Measurements from ENCODE around the gene LIN7B. TPM values are rescaled to one million over a fixed set of nuclear protein-coding genes. Genes with fewer than 3 reads are reported as not detected.

Gene LIN7B
- total and polyA plus RNA-seq, 9 of the 15 experiments (the other 6 are each of a cell fraction or from before 2014, with no cell fraction given) = 0.89 to 15.7 (median 4.0) TPM

DNA sequence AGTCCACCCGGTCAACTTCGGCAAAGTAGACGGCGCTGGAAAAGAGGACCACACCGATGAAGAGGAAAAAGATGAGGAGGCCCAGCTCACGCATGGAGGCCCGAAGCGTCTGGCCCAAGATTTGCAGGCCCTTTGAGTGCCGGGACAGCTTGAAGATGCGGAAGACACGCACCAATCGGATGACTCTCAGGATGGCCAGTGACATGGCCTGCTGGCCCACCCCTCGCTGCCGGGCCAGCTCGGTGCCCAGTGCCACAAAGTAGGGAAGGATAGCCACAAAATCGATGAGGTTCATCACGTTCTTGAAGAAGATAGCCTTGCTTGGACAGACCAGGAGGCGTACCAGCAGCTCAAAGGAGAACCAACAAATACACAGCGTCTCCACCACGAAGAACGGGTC is 43.8 kb upstream of the LIN7B start (continued):
- TF ChIP-seq, protein P1, sequence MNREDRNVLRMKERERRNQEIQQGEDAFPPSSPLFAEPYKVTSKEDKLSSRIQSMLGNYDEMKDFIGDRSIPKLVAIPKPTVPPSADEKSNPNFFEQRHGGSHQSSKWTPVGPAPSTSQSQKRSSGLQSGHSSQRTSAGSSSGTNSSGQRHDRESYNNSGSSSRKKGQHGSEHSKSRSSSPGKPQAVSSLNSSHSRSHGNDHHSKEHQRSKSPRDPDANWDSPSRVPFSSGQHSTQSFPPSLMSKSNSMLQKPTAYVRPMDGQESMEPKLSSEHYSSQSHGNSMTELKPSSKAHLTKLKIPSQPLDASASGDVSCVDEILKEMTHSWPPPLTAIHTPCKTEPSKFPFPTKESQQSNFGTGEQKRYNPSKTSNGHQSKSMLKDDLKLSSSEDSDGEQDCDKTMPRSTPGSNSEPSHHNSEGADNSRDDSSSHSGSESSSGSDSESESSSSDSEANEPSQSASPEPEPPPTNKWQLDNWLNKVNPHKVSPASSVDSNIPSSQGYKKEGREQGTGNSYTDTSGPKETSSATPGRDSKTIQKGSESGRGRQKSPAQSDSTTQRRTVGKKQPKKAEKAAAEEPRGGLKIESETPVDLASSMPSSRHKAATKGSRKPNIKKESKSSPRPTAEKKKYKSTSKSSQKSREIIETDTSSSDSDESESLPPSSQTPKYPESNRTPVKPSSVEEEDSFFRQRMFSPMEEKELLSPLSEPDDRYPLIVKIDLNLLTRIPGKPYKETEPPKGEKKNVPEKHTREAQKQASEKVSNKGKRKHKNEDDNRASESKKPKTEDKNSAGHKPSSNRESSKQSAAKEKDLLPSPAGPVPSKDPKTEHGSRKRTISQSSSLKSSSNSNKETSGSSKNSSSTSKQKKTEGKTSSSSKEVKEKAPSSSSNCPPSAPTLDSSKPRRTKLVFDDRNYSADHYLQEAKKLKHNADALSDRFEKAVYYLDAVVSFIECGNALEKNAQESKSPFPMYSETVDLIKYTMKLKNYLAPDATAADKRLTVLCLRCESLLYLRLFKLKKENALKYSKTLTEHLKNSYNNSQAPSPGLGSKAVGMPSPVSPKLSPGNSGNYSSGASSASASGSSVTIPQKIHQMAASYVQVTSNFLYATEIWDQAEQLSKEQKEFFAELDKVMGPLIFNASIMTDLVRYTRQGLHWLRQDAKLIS (CRISPR knock-in tag; IDR thresholded peaks at IDR 0.05) = no peak
- TF ChIP-seq, protein P2, sequence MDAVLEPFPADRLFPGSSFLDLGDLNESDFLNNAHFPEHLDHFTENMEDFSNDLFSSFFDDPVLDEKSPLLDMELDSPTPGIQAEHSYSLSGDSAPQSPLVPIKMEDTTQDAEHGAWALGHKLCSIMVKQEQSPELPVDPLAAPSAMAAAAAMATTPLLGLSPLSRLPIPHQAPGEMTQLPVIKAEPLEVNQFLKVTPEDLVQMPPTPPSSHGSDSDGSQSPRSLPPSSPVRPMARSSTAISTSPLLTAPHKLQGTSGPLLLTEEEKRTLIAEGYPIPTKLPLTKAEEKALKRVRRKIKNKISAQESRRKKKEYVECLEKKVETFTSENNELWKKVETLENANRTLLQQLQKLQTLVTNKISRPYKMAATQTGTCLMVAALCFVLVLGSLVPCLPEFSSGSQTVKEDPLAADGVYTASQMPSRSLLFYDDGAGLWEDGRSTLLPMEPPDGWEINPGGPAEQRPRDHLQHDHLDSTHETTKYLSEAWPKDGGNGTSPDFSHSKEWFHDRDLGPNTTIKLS (IDR thresholded peaks at IDR 0.05; ENCODE audit: borderline replicate concordance, low read depth) = no peak
- TF ChIP-seq ARNT (IDR thresholded peaks at IDR 0.05) (no peak), ZNF239 (CRISPR knock-in tag; IDR thresholded peaks at IDR 0.05) (no peak)
